AG04449 (cell line): Measurements from ENCODE around the gene PIK3R3.
A peak's percentile ranks its signal among the peaks of the same experiment; 100 is the strongest.

Source experiments
- CTCF ChIA-PET: fragments of 350-600 bp; formaldehyde crosslinking; extraction: SDS; loops from one replicate; lab custom pipeline; 2021; ENCODE audit warnings: antibody characterized with exemption; lab: Yijun Ruan, JAX
- POLR2A ChIA-PET: fragments of 400-600, 350-600 bp; formaldehyde crosslinking; extraction: SDS; loops from one replicate; lab custom pipeline; 2020; ENCODE audit warnings: antibody characterized with exemption, inconsistent platforms; lab: Yijun Ruan, JAX
- DNase-seq: peaks from one replicate; pipeline ENCODE4 v3.0.0-alpha.2; 2010; ENCODE audit warnings: low read depth, low spot score
- H3K4me3 ChIP-seq: 2 replicates; pipeline ENCODE4 v1.5.1; 2011; ENCODE audit warnings: low read depth, mild to moderate bottlenecking, control low read depth, low read length
- TF ChIP-seq, protein P1 (sequence below): IDR thresholded peaks from one replicate; pipeline ENCODE4 v1.5.1; 2011; ENCODE audit warnings: mild to moderate bottlenecking, moderate library complexity, low read length, control low read depth, inconsistent platforms; ENCODE audit not compliant: insufficient read depth; ENCODE audit errors: missing control alignments

PIK3R3 gene

DNA sequence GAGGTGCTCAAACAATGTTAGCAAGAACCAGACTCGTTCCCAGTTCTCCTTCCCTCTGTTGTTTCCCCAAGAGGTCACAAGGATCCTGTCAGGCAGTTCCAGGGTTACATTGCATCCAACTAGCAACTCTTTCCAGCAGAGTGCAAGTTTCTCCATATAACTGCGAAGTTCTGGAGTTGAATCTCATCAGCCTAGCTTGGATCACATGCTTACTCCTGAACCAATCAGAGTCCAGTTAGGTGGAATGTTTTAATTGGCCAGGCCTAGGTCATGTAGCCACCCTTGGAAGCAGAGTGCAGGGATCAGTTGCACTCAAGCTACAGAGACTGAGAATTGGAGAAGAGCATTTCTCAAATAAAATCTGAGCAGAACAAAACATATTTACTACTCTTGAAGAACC, 15.9 kb upstream of the PIK3R3 start:
- TF ChIP-seq, protein P1, sequence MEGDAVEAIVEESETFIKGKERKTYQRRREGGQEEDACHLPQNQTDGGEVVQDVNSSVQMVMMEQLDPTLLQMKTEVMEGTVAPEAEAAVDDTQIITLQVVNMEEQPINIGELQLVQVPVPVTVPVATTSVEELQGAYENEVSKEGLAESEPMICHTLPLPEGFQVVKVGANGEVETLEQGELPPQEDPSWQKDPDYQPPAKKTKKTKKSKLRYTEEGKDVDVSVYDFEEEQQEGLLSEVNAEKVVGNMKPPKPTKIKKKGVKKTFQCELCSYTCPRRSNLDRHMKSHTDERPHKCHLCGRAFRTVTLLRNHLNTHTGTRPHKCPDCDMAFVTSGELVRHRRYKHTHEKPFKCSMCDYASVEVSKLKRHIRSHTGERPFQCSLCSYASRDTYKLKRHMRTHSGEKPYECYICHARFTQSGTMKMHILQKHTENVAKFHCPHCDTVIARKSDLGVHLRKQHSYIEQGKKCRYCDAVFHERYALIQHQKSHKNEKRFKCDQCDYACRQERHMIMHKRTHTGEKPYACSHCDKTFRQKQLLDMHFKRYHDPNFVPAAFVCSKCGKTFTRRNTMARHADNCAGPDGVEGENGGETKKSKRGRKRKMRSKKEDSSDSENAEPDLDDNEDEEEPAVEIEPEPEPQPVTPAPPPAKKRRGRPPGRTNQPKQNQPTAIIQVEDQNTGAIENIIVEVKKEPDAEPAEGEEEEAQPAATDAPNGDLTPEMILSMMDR = no peak
- ChIA-PET CTCF (interaction anchor here (1.4 kb wide), 1 partner anchor 16 kb away, joined by 4 read pairs; no protein-coding TSS in a partner anchor), POLR2A (no interaction called here)
- DNase-seq = no peak
- no peak overlapping the region for H3K4me3 ChIP-seq

DNA sequence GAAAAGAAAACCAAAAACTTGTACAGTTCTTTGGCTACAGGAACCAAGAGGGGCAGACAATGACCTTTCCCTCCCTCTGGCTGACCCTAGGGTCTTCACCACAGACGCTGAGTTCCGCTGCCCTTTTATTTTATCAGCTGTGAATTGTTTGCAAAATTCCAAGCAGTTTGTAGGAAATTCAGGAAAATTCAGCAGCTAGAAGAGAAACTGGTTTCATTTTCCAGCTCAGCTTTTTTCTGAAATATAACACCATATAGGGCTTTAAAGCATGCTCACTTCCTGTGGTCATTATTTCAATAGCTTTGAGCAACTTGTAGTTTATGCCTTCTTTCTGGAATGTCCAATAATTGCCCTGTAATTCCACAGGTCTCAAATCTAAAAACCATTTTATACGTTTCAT, 5.5 kb upstream of the PIK3R3 start:
- TF ChIP-seq, protein P1 = no peak
- ChIA-PET POLR2A (no interaction called here), CTCF (interaction anchor here (0.6 to 1.2 kb wide), 4 partner anchors 43 to 256 kb away, joined by 3 to 4 read pairs (median 3); no protein-coding TSS in a partner anchor)
- no peak for DNase-seq
- H3K4me3 ChIP-seq = peak overlapping the region; percentile 42

DNA sequence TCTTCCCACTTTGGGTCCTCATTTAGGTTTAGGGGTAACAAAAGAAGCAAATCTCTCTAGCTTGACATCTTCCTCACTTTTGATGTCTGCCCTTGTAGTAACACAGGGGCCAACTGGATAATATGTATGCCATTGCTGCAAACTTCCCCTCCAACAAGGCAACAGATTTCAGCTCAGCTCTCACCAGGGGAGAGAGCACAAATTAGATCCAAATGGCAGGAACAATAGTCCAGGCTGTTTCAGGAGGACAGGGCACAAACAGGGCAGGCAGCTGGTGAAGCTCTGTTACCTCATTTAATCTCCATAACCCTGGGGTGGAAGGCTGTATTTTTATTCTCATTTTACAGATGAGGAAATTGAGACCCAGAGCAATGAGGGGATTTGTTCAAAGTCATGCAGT, 4.3 kb upstream of the PIK3R3 start:
- ChIA-PET CTCF (interaction anchor here (1.0 kb wide), 1 partner anchor 87 kb away, joined by 3 read pairs; no protein-coding TSS in a partner anchor), POLR2A (no interaction called here)
- TF ChIP-seq, protein P1 = no peak
- DNase-seq = no peak
- H3K4me3 ChIP-seq = no peak overlapping the region

DNA sequence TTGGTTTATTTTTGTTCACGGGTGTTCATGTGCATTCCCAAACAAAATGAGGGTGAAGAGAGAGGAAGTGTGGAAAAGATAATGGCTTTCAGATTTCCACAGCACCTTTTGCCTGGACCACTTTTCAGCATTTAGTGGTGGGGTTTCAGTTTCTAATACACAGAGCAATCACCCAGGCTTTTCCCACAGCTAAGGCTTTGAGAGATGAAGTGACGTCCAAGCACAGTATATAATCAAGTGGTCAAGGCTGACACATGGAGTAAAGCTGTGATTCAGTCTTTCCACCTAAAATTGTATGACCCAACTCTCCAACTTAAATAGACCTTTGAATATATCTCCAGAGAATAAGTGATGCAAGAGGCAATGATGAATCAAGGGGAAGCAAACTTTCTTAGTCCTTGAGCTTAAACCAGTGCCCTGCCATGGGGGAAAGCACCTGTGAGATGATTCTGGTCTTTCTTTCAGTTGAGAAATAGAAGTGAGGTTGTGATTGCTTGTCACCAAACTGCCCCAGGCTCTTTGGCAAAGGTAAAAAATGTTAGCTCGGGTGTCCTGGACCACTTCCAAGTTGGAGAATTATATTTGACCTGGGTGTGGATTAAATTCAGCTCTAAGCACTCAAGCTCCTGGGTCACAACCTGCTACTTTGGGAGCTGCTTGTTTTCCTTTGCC, 2.4 kb upstream of the PIK3R3 start:
- DNase-seq = peak; percentile 45
- ChIA-PET CTCF (interaction anchor here (1.0 to 1.6 kb wide), 2 partner anchors 39 to 46 kb away, joined by 5 to 6 read pairs; no protein-coding TSS in a partner anchor), POLR2A (no interaction called here)
- no peak overlapping the region for H3K4me3 ChIP-seq
- TF ChIP-seq, protein P1 = no peak

DNA sequence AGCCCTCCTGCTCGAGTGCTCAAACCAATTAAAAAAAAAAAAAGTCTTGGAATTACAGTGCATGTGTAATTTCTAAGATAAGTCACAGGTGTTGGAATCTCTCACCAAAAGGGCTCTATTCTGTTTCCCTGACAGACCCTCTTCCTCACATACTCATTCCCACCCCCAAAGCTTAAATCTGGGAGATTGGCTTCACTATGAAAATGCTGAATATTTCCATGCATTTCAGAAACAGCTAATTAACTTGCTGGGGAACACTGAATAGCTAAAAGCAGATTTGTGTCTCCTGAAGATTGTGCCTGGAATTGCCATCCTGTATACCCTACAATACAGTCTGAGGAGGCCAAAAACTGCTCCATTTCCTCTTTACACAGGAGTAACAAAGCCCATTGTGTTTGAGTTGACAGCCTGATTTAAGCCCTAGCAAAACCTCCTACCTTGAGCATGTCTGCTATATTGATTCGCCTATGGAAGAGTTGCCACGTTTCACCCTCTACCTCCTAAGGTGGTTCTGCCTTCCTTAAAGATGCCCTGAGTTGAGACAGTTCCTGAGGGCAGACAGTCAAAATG, 1.4 kb upstream of the PIK3R3 start:
- H3K4me3 ChIP-seq = peak overlapping the region; percentile 83
- TF ChIP-seq, protein P1 = no peak
- DNase-seq = no peak
- CTCF ChIA-PET = interaction anchor here (1.6 kb wide), 1 partner anchor 40 kb away, joined by 5 read pairs; no protein-coding TSS in a partner anchor
- POLR2A ChIA-PET = no interaction called here

GRCh38 chr1:46133181-46133658, 791 bp upstream of the PIK3R3 start:
- POLR2A ChIA-PET = interaction anchor here (0.8 to 2.0 kb wide), 3 partner anchors 9 to 34 kb away, joined by 3 to 15 read pairs (median 5); no protein-coding TSS in a partner anchor
- TF ChIP-seq, protein P1 = no peak
- H3K4me3 ChIP-seq = peak overlapping the region; percentile 83
- CTCF ChIA-PET = no interaction called here
- no peak for DNase-seq
